Natural killer cell (primary cell): ENCODE measurements around the gene CDKL4. TPM values are rescaled to one million over a fixed set of nuclear protein-coding genes. Genes with fewer than 3 reads are reported as not detected.
"Not testable (repeated sequence)": the region's sequence is repeated elsewhere in the genome, so short reads cannot be mapped to it uniquely, and the experiment has no call there.

Source experiments
- ATAC-seq, 3 donors: fragments of 150-1000 bp in 2 of 3; fragments of 200-7000 bp in 1 of 3; cut with Tn5 transposase; 1 replicate in 1 of 3; 2 replicates in 2 of 3; pipeline ENCODE4 v1.10.0; 2021; ENCODE audit warnings: mild to moderate bottlenecking in 2 of 3, moderate library complexity in 2 of 3
- DNase-seq, 2 donors: peaks; one replicate each; pipeline versions ENCODE4 v3.0.0 to v3.0.0-alpha.2; 2013 to 2021; ENCODE audit warnings: mixed read lengths in 1 of 2
- H3K27ac ChIP-seq: one replicate; pipeline ENCODE4 v1.5.1; 2013; ENCODE audit warnings: mild to moderate bottlenecking, low read length
- H3K27me3 ChIP-seq: one replicate; pipeline ENCODE4 v1.6.1; 2013; ENCODE audit warnings: low read length; ENCODE audit not compliant: control insufficient read depth, insufficient read depth
- H3K36me3 ChIP-seq: one replicate; pipeline ENCODE4 v1.6.1; 2013; ENCODE audit warnings: low read length; ENCODE audit not compliant: control insufficient read depth, insufficient read depth
- H3K4me1 ChIP-seq: one replicate; pipeline ENCODE4 v1.6.1; 2013; ENCODE audit warnings: low read length; ENCODE audit not compliant: control insufficient read depth, insufficient read depth
- H3K4me3 ChIP-seq: one replicate; pipeline ENCODE4 v1.5.1; 2013; ENCODE audit warnings: low read length
- H3K9me3 ChIP-seq: one replicate; pipeline ENCODE4 v1.6.1; 2013; ENCODE audit warnings: low read length; ENCODE audit not compliant: control insufficient read depth, insufficient read depth
- H3K27ac Mint-ChIP-seq, 2 donors: one replicate each; pipeline ENCODE4 v1.8.0; 2022; ENCODE audit warnings: mild to moderate bottlenecking in 2 of 2, mixed read lengths in 2 of 2, moderate library complexity in 1 of 2
- H3K27me3 Mint-ChIP-seq, 2 donors: one replicate each; pipeline ENCODE4 v1.8.0; 2022; ENCODE audit warnings: low read depth in 2 of 2, mixed read lengths in 2 of 2
- H3K36me3 Mint-ChIP-seq: one replicate; pipeline ENCODE4 v1.8.0; 2022; ENCODE audit warnings: mixed read lengths
- H3K4me1 Mint-ChIP-seq, 2 donors: one replicate each; pipeline ENCODE4 v1.8.0; 2022; ENCODE audit warnings: mixed read lengths in 2 of 2
- H3K4me3 Mint-ChIP-seq: one replicate; pipeline ENCODE4 v1.8.0; 2022; ENCODE audit warnings: mild to moderate bottlenecking, moderate library complexity, mixed read lengths
- H3K9me3 Mint-ChIP-seq, 2 donors: one replicate each; pipeline ENCODE4 v1.8.0; 2022; ENCODE audit warnings: mixed read lengths in 2 of 2
- CTCF ChIP-seq: fragments of 200-600 bp; IDR thresholded peaks from one replicate; pipeline ENCODE4 v1.8.0; 2022; ENCODE audit warnings: antibody characterized with exemption
- WGBS: methylation state at CpG from one replicate; pipeline ENCODE4 v1.1.7; 2013; ENCODE audit warnings: missing lambda C conversion rate; ENCODE audit not compliant: insufficient coverage; 5-methylcytosine and 5-hydroxymethylcytosine counted together
- intact Hi-C: fragments of 100-400 bp; cut with micrococcal nuclease; formaldehyde crosslinking; loops from one replicate; pipeline ENCODE4 v1.14.2; 2022
- total RNA-seq, 4 donors: library from RNA; stranded (reverse); fragments of 120-200 nt in 1 of 4; gene quantifications; one replicate each; pipeline versions ENCODE4 v1.2.3 to v1.2.4, GENCODE V29; 2013 to 2022

CDKL4 gene
- total RNA-seq, 3 donors from 2014 or later (not counting 1 experiment from before 2014, with no cell fraction given) = not detected

- Histone ChIP-seq H3K36me3 (no peaks in the 10 kb centered on the region), H3K4me3 (no peak overlapping the region), H3K9me3 (no peaks in the 10 kb centered on the region), H3K27ac (no peak overlapping the region), H3K27me3 (no peaks in the 10 kb centered on the region), H3K4me1 (peaks cover 8% of the 10 kb centered on the region)
- no peak for DNase-seq
- no peak overlapping the region for H3K4me3 Mint-ChIP-seq
- no peak for TF ChIP-seq CTCF
- WGBS = 95% methylated on average over 8 of the region's 8 CpGs
- no peak for ATAC-seq
- H3K9me3 Mint-ChIP-seq = no peaks in the 10 kb centered on the region
- peaks cover 6 to 11% of the 10 kb centered on the region in 2 donors for H3K4me1 Mint-ChIP-seq
- H3K27ac Mint-ChIP-seq = no peak overlapping the region
- H3K27me3 Mint-ChIP-seq = peaks cover 0 to 3% of the 10 kb centered on the region in 2 donors
- no peaks in the 10 kb centered on the region for H3K36me3 Mint-ChIP-seq
- intact Hi-C loops = no loop called here
Observed at GRCh38 chr2:39138837-39139211, 104.9 kb downstream of the CDKL4 start.

DNA sequence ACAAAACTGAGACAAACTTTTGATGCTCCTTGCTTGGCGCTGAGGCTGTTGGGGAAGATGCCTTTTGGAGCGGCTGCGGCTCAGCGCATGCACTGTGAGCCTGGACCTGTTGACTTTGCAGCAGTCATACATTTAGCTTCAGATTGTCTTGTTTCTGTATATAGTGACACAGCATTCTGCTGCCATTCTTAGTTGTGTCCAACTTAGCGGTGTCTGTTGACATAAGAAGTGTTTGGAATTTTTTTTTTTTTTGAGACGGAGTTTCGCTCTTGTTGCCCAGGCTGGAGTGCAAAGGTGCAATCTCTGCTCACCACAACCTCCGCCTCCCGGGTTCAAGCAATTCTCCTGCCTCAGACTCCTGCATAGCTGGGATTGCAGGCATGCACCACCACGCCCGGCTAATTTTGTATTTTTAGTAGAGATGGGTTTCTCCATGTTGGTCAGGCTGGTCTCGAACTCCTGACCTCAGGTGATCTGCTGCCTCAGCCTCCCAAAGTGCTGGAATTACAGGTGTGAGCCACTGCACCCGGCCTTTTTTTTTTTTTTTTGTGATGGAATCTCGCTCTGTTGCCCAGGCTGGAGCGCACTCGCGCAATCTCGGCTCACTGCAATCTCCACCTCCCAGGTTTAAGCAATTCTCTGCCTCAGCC, 105.5 kb downstream of the CDKL4 start:
- H3K27ac Mint-ChIP-seq = not testable (repeated sequence)

DNA sequence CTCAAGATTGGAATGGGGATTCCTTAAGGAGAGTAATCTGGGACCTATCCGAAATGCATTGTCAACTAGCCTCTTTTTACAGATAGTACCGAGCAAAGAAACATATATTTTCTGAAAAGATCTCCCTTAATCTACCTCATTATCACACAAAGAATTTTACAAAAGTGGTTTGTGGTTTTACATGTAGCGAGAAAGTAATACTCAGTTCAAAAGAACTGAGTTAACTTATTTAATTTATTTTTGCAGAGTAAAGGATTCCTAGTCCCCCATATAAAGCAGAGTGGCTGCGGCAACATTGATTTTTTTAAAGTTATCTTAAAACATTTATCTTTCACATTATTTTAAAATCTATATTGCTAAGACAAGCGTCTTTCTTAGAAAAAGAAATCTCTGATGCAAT, 107.0 kb downstream of the CDKL4 start:
- no peak overlapping the region for H3K4me3 ChIP-seq
- TF ChIP-seq CTCF = no peak
- Mint-ChIP-seq H3K4me1 (peaks cover 6 to 11% of the 10 kb centered on the region in 2 donors), H3K4me3 (peak overlapping the region; percentile 17), H3K9me3 (no peaks in the 10 kb centered on the region), H3K27me3 (peaks cover 0 to 3% of the 10 kb centered on the region in 2 donors), H3K27ac (no peak overlapping the region), H3K36me3 (no peaks in the 10 kb centered on the region)
- WGBS = 38% methylated on average over 2 of the region's 5 CpGs
- ATAC-seq (peak in 1 of 3 donors; percentile 35), DNase-seq (peak in 1 of 2 donors; percentile 25)
- intact Hi-C loops = no loop called here
- peaks cover 8% of the 10 kb centered on the region for H3K4me1 ChIP-seq
- H3K27me3 ChIP-seq = no peaks in the 10 kb centered on the region
- H3K27ac ChIP-seq = no peak overlapping the region
- no peaks in the 10 kb centered on the region for H3K36me3 ChIP-seq
- H3K9me3 ChIP-seq = no peaks in the 10 kb centered on the region

More for the DNA sequence above, 105.5 kb downstream of the CDKL4 start:
- H3K27ac ChIP-seq, intact Hi-C loops, H3K4me1 ChIP-seq, H3K36me3 ChIP-seq, H3K27me3 Mint-ChIP-seq, H3K4me3 ChIP-seq, H3K9me3 ChIP-seq, H3K27me3 ChIP-seq, H3K9me3 Mint-ChIP-seq, DNase-seq, H3K36me3 Mint-ChIP-seq, H3K4me3 Mint-ChIP-seq, ATAC-seq: not testable (repeated sequence)
- H3K4me1 Mint-ChIP-seq = peaks cover 6 to 11% of the 10 kb centered on the region in 2 donors
- WGBS = 98% methylated on average over 16 of the region's 18 CpGs

DNA sequence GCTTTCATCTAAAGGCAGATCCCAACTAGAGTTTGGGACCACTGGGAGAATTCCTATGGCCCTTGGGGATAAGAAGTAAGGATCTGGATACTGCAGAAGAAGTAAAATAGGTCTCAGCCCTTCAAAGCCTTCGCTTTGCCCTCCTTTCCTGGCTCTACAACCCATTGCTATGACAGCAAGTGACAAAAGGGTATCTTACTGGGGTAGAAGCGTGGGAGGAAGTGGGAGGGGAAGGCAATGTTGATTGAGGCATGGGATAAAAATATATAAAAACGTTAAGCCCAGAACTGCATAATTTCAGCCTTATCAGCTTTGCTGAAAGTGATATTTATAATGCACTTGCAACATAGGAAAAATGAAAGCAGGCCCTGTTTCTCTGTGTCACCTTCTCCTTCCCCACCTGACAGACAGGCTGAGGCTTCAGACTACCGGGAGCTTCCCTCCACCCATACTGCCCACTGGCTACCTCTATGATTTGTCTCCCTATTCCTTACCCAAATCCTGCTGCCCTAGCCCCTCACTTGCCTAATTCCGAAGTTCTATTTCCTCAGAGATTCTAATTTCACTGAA, 108.0 kb downstream of the CDKL4 start:
- Histone ChIP-seq H3K9me3 (no peaks in the 10 kb centered on the region), H3K4me1 (peaks cover 8% of the 10 kb centered on the region), H3K27ac (no peak overlapping the region), H3K27me3 (no peaks in the 10 kb centered on the region), H3K4me3 (no peak overlapping the region), H3K36me3 (no peaks in the 10 kb centered on the region)
- Mint-ChIP-seq H3K27me3 (peaks cover 0 to 3% of the 10 kb centered on the region in 2 donors), H3K4me3 (no peak overlapping the region), H3K27ac (no peak overlapping the region), H3K9me3 (no peaks in the 10 kb centered on the region), H3K36me3 (no peaks in the 10 kb centered on the region), H3K4me1 (peaks cover 6 to 11% of the 10 kb centered on the region in 2 donors)
- ATAC-seq = no peak
- intact Hi-C loops = no loop called here
- no peak for TF ChIP-seq CTCF
- DNase-seq = peak in 1 of 2 donors; percentile 32
- WGBS = 51% methylated on average over 5 of the region's 5 CpGs
